GM12892 (cell line): ENCODE data around the gene RBMS2.

Experiments used
- POLR2A ChIP-seq: IDR thresholded peaks from 2 replicates; pipeline ENCODE4 v1.6.1; 2011; ENCODE audit warnings: low read depth, low read length, control low read depth
- POLR2AphosphoS5 ChIP-seq: IDR thresholded peaks from 2 replicates; pipeline ENCODE4 v1.6.1; 2011; ENCODE audit warnings: low read depth, low read length, control low read depth
- TAF1 ChIP-seq: IDR thresholded peaks from 2 replicates; pipeline ENCODE4 v1.6.1; 2011; ENCODE audit warnings: low read depth, mild to moderate bottlenecking, control low read depth, low read length, borderline replicate concordance

GRCh38 chr12:56521209-56521589 is 421 bp upstream of the RBMS2 start:
- TF ChIP-seq POLR2AphosphoS5, result no peak
- TF ChIP-seq TAF1, result no peak
- TF ChIP-seq POLR2A, result no peak
